Stimulated activated CD4-positive, alpha-beta T cell treated with anti-CD3 and anti-CD28 coated beads, Interleukin-1b, Interleukin-23, amount 100 ng/mL, for 48 hours (primary cell): Measurements from ENCODE around the gene DNAJA4.
"Not testable (repeated sequence)": the region's sequence is repeated elsewhere in the genome, so short reads cannot be mapped to it uniquely, and the experiment has no call there.

Experiments
- DNase-seq: peaks from one replicate; pipeline ENCODE4 v3.0.0-alpha.2; 2020

Gene DNAJA4

GRCh38 chr15:78244893-78245292, 19.5 kb upstream of the DNAJA4 start:
- DNase-seq = no peak

DNA sequence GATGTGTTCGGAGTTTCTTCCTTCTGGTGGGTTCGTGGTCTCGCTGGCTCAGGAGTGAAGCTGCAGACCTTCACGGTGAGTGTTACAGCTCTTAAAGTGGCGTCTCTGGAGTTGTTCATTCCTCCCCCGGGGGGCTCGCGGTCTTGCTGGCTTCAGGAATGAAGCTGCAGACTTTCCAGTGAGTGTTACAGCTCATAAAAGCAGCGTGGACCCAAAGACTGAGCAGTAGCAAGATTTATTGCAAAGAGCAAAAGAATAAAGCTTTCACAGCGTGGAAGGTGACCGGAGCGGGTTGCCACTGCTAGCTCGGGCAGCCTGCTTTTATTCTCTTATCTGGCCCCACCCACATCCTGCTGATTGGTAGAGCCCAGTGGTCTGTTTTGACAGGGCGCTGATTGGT, 19.0 kb upstream of the DNAJA4 start:
- DNase-seq = not testable (repeated sequence)

GRCh38 chr15:78245976-78246620, 18.3 kb upstream of the DNAJA4 start:
- not testable (repeated sequence) for DNase-seq

GRCh38 chr15:78247911-78248310, 16.5 kb upstream of the DNAJA4 start:
- DNase-seq = no peak

- no peak for DNase-seq
These were observed 15.2 kb upstream of the DNAJA4 start for GRCh38 chr15:78249131-78249530.

GRCh38 chr15:78251136-78251535, 13.2 kb upstream of the DNAJA4 start:
- DNase-seq = no peak

GRCh38 chr15:78255421-78256043, 8.8 kb upstream of the DNAJA4 start:
- DNase-seq = no peak

GRCh38 chr15:78256044-78256437, 8.3 kb upstream of the DNAJA4 start:
- DNase-seq = no peak

DNA sequence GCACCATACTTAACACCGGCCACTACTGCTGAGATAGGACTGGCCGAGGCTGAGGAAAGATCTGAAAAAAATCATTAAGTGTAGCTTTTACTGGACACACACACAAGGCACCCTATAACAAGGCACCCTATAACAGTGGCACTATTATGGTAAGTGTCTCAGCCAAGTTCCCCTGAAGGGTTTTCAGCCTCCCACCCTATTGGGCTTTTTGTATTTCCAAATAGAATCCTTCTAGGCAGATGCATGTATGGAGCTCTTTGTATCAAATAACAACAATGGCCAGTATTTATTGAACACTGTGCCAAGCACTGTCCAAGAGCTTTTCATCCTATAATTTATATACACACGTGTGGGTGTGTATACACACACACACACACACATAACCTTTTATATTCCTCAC, 6.7 kb upstream of the DNAJA4 start:
- no peak for DNase-seq

GRCh38 chr15:78259232-78259631, 5.1 kb upstream of the DNAJA4 start:
- DNase-seq = no peak

- no peak for DNase-seq
These were observed 3.9 kb upstream of the DNAJA4 start for GRCh38 chr15:78260489-78260888.

- no peak for DNase-seq
These were observed 3.3 kb upstream of the DNAJA4 start for GRCh38 chr15:78261062-78261461.

DNA sequence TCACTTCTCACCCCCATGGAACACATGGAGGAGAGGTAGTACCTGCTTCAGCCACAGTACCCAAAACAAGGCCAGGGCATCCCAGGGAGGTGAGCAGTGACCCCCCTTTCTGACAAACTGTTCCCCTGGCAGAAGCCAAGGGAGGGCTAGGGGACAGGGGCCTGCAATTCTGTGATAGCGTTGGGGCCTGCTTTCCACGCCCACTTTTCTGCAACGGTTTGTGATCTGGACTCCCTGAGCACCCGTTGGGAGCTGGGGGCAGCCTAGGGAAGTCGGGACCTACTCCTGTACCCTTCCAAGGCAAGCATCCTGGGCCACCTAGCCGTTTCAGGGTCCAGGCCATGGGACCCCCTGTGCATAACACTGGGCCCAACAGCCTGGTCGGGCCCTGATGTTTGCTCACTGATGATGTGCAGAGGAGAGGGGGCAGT, 996 bp upstream of the DNAJA4 start:
- no peak for DNase-seq

DNA sequence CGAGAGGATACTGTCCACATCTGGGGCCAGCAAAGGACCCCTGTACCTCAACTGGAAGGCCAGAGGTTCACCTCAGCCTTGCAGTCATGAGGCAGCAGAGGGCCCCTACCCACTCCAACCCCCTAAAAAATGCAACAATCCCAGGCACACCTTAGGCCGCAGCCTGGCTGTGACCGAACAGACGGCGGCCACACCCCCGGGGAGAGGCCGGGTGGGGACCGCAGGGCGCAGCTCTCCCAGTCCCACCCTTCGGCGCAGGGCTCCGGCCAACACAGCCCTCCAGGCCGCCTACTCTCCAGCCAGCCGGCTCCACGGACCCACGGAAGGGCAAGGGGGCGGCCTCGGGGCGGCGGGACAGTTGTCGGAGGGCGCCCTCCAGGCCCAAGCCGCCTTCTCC, 457 bp upstream of the DNAJA4 start:
- no peak for DNase-seq

GRCh38 chr15:78265137-78265460, 737 bp downstream of the DNAJA4 start:
- no peak for DNase-seq

DNA sequence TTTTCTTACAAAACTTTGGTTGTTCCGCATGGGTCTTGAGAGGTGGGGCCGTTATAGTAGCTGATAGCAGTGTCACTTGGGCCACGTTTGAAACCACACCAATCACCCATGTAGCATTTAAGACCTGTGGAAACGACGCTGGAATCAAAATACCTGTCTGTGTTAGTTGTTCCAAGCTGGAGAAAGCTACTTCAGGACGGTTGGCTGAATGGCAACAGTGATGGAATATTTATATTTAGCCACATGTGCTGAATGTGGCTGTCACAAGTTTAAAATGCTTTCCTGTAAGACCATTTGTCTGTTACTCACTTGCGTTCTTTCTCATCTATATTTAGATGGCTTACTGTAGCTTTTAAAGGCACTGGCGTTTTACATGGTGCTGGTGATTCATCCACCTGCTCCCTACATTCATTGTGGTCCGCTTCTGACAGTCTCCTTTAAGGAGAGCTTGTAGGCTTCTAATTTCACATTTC, 1.4 kb downstream of the DNAJA4 start:
- no peak for DNase-seq

DNA sequence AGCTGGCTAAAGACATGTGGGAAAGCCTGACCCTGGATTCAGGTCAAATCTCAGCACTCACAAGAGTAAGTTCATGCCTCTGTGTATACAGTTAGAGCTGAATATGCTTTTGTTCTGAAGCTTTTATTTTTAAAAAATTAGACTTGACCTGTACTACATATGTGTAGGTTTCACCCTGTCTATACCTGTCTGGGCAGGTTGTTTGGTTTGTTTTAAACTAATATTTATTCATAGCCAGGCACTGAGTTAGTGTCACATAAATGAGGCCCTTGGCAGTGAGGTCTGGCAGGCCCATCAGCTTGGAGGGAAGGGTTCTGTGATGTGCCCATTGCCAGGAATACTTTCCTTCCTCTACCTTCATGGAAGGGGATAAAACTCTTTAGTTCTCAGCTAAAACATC, 1.9 kb downstream of the DNAJA4 start:
- DNase-seq = no peak

- DNase-seq = no peak
These were observed 2.4 kb downstream of the DNAJA4 start for GRCh38 chr15:78266806-78267205.

DNA sequence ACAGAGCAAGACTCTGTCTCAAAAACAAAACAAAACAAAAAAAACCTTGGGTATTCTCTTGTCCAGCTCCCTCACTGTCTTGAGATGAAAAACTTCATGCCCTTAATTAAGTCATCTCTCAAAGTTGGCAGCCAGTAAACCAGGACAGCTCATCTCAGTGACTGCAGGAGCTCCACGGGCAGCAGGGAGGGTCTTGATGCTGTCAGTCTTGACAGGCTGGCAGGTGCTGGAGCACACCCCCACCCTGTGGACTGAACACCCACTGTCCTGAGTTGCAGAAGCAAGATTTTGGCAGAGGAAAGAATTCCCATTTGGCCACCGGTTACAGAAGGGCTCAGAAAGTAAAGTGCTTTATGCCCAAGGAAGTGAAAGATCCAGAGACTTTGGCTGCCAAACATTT, 8.0 kb downstream of the DNAJA4 start:
- DNase-seq = no peak

DNA sequence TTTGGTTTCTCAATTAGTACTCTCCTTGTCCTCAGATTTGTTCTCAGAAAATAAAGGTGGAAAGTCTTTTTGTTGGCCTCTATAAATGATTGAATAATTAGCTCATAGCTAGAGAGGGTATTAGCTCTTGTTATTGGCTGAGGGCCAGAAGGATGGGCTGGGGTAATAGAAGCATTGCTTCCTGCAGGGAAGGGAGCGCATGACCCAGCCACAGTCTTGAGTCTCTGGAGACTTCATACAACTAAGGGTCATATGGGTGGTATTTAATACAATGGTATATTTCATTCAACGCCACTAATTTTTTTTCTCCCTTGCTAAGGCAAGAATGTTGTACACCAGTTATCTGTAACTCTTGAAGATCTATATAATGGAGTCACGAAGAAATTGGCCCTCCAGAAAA, 8.4 kb downstream of the DNAJA4 start:
- DNase-seq = no peak

GRCh38 chr15:78274994-78275393, 10.6 kb downstream of the DNAJA4 start:
- DNase-seq = no peak

DNA sequence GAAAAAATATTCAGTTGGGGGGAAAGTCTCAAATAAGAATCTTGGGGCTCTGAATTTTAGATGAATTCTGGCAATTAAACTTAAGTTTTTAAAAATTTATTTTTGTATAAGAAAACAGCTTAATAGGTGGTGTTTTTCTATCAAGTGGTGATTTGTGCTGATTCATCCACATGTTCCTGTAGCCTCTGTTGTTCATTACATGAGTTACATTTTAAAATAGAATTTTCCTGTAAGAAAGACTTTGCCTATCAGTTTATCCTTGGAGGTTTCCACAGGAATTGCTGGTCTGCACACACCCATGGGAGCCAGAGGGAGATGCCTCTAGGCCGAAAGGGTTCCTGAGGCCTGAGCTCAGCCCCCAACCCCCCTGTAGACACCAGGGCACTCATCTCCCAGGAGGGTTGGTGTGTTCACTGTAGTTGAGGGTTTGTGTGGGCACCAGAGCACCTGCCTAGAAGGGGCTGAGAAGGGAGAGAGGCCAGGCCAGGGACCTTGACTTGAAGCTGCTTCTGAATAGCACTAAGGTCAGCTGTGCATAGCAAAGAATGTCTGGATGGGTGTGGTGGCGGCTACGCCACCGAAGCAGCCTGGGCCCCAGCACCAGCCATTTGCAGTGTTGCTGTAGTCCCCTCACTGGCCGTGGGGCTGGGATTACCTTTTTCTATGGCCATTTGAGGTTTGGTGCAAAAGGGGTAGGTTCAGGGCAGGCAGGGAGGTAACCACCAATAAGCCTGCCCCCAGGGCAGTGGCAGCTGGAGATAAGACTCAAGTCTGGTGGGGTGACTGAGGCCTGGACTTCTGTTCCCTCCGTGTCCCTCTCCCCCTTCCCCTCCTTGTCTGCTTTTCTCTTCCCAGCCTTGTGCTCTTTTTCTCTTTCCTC, 11.9 kb downstream of the DNAJA4 start:
- no peak for DNase-seq

DNA sequence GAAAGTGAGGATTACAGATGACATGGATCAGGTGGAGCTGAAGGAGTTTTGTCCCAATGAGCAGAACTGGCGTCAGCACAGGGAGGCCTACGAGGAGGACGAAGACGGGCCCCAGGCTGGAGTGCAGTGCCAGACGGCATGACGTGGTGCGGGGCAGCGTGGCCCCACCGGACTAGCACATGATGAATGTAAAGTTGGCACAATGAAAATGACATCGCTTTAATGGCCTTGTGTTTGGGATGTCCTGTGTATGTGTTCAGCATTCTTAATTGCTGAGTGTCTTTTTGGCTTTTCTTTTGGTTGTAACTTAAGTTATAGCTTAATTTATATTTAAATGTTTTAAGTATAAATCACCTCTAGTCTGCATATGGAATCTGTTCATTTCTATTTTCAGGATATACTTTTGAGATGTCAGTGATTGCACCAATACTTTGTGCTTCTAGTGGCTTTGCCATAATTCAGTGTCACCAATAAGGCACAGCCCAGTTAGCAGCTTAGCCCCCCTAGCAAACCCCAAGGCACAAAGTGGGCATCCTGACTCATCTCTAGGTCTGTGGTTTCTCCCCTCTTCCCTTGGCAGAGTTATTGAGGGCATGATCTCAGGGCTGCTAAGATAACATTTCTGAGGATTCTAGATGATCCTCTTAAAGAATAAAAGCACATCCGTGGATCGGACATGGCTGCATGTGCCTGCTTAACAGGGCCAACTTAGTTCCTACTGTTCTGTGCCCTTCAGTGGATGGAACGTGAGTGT, 16.1 kb downstream of the DNAJA4 start:
- DNase-seq = no peak
